ENCODE data around the gene IP6K3.

IP6K3 gene

DNA sequence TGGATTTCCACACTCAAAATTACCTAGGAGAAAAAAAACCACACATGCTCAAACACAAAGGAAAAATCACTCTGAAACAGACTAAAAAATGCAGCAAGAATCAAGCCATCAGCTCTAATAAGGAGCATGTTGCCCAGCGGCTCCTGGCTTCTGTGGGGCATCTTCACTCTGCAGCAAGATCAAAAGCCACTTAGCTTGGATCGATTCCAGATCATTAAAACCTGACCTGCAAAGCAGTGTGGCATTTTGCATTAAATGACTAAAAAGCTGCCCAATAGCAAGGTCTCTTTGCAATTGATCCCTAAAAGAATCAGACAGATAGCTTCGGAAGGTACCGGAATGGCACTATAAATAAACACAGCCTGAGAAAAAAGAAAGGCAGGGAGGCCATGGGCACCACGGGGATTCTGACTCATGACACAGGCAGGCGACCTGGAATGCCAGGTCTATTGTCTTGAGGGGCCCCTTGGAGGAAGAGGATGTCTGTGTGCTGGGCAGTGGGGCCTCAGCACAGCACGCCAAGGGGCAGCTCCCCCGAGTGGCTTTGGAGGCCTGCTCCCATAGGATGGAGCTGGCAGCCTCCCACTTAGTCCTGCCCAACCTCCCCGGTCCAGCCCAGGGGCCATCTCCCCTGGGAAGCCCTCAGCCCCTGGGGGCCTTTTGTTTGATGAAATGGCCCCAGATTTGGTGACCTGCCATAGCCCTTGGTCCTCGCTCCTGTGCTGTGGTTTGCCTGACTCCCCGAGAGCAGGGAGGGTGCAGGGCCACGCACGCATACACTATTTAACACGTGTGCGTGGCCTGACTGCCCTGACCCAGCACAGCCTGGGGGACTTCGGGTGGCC, 34.6 kb upstream of the IP6K3 start:
- H3K27me3 ChIP-seq (ENCODE audit: insufficient read depth, poor library complexity, severe bottlenecking), result no peaks in the 10 kb centered on the region
- no peak overlapping the region for H3K4me3 ChIP-seq (replicated peaks; ENCODE audit: insufficient read depth, low read length)
- no peak overlapping the region for H3K27ac ChIP-seq (replicated peaks)
- no peak for TF ChIP-seq SPI1 (IDR thresholded peaks at IDR 0.05; ENCODE audit: borderline replicate concordance, low read depth)
- TF ChIP-seq, protein P1, sequence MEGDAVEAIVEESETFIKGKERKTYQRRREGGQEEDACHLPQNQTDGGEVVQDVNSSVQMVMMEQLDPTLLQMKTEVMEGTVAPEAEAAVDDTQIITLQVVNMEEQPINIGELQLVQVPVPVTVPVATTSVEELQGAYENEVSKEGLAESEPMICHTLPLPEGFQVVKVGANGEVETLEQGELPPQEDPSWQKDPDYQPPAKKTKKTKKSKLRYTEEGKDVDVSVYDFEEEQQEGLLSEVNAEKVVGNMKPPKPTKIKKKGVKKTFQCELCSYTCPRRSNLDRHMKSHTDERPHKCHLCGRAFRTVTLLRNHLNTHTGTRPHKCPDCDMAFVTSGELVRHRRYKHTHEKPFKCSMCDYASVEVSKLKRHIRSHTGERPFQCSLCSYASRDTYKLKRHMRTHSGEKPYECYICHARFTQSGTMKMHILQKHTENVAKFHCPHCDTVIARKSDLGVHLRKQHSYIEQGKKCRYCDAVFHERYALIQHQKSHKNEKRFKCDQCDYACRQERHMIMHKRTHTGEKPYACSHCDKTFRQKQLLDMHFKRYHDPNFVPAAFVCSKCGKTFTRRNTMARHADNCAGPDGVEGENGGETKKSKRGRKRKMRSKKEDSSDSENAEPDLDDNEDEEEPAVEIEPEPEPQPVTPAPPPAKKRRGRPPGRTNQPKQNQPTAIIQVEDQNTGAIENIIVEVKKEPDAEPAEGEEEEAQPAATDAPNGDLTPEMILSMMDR (IDR thresholded peaks at IDR 0.05; ENCODE audit: insufficient read depth, low read length), result no peak
- TF ChIP-seq GABPA (IDR thresholded peaks at IDR 0.05; ENCODE audit: low read depth), result no peak
- TF ChIP-seq, protein P2, sequence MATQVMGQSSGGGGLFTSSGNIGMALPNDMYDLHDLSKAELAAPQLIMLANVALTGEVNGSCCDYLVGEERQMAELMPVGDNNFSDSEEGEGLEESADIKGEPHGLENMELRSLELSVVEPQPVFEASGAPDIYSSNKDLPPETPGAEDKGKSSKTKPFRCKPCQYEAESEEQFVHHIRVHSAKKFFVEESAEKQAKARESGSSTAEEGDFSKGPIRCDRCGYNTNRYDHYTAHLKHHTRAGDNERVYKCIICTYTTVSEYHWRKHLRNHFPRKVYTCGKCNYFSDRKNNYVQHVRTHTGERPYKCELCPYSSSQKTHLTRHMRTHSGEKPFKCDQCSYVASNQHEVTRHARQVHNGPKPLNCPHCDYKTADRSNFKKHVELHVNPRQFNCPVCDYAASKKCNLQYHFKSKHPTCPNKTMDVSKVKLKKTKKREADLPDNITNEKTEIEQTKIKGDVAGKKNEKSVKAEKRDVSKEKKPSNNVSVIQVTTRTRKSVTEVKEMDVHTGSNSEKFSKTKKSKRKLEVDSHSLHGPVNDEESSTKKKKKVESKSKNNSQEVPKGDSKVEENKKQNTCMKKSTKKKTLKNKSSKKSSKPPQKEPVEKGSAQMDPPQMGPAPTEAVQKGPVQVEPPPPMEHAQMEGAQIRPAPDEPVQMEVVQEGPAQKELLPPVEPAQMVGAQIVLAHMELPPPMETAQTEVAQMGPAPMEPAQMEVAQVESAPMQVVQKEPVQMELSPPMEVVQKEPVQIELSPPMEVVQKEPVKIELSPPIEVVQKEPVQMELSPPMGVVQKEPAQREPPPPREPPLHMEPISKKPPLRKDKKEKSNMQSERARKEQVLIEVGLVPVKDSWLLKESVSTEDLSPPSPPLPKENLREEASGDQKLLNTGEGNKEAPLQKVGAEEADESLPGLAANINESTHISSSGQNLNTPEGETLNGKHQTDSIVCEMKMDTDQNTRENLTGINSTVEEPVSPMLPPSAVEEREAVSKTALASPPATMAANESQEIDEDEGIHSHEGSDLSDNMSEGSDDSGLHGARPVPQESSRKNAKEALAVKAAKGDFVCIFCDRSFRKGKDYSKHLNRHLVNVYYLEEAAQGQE (IDR thresholded peaks at IDR 0.05; ENCODE audit: insufficient replicate concordance, low read depth), result no peak
- no peak; the same call in 1 of the 2 replicates for TF ChIP-seq POLR2AphosphoS5 (IDR thresholded peaks at IDR 0.05; ENCODE audit: low read depth)
- no peak for DNase-seq (ENCODE audit: low read depth in 1 of 2, low spot score in 1 of 2)

DNA sequence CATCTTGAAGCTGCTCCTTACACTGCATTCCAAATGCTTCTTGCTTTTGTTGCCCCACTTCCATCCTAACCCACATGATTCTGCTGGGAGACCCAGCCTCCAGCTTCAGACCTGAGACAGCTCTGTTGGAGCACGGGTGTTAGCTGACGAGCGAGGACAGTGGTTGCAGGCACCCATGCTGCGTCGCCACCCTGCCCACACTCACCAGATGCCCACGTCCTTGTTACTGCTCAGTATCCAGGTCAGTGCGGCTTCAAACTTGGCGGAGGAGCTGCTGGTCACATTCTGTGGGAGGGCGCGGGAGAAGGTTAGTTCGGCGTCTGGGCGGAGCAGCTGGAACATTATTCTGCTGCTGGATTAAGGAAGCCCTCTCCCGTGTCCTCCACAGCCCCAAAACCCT, 33.2 kb upstream of the IP6K3 start:
- TF ChIP-seq, protein P1 (IDR thresholded peaks at IDR 0.05; ENCODE audit: insufficient read depth, low read length), result no peak
- TF ChIP-seq POLR2AphosphoS5 (IDR thresholded peaks at IDR 0.05; ENCODE audit: low read depth) (no peak), SPI1 (IDR thresholded peaks at IDR 0.05; ENCODE audit: borderline replicate concordance, low read depth) (no peak), GABPA (IDR thresholded peaks at IDR 0.05; ENCODE audit: low read depth) (no peak)
- TF ChIP-seq, protein P2 (IDR thresholded peaks at IDR 0.05; ENCODE audit: insufficient replicate concordance, low read depth), result no peak
- no peak overlapping the region for H3K27ac ChIP-seq (replicated peaks)
- H3K27me3 ChIP-seq (ENCODE audit: insufficient read depth, poor library complexity, severe bottlenecking), result no peaks in the 10 kb centered on the region
- no peak for DNase-seq (ENCODE audit: low read depth in 1 of 2, low spot score in 1 of 2)
- H3K4me3 ChIP-seq (replicated peaks; ENCODE audit: insufficient read depth, low read length), result no peak overlapping the region

DNA sequence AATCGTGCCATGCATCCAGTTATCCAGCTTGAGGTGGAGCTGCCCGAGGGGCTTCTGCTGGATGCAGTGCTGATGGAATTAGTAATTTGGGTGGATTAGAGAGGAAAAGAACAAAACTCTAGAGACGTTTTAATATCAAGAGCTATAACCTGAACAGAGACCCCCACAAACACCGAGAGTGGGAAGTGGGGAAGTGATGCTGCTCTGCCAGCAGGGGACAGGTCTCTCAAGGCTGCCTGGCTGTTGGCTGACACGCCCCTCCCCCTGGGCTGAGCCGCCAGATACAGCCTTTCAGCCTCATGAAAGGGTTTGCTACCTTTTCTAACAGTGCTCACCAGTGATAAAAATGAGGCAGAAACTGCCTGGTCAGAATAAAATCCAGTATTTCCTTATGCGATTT, 32.6 kb upstream of the IP6K3 start:
- Histone ChIP-seq H3K4me3 (replicated peaks; ENCODE audit: insufficient read depth, low read length) (no peak overlapping the region), H3K27me3 (ENCODE audit: insufficient read depth, poor library complexity, severe bottlenecking) (no peaks in the 10 kb centered on the region), H3K27ac (replicated peaks) (no peak overlapping the region)
- no peak for TF ChIP-seq GABPA (IDR thresholded peaks at IDR 0.05; ENCODE audit: low read depth)
- TF ChIP-seq, protein P1 (IDR thresholded peaks at IDR 0.05; ENCODE audit: insufficient read depth, low read length), result no peak
- TF ChIP-seq, protein P2 (IDR thresholded peaks at IDR 0.05; ENCODE audit: insufficient replicate concordance, low read depth), result no peak
- TF ChIP-seq POLR2AphosphoS5 (IDR thresholded peaks at IDR 0.05; ENCODE audit: low read depth), result no peak
- no peak for TF ChIP-seq SPI1 (IDR thresholded peaks at IDR 0.05; ENCODE audit: borderline replicate concordance, low read depth)
- no peak for DNase-seq (ENCODE audit: low read depth in 1 of 2, low spot score in 1 of 2)

Measured in HL-60 (cell line).